HG02970 (cell line): ENCODE results near the gene ALK.

Experiments
- ATAC-seq: cut with Tn5 transposase; IDR thresholded peaks from one replicate; pipeline ENCODE4 v1.9.1; 2021; ENCODE audit warnings: mild to moderate bottlenecking, moderate library complexity, moderate number of reproducible peaks; ENCODE audit not compliant: unreplicated experiment, low FRiP score

The ALK gene

DNA sequence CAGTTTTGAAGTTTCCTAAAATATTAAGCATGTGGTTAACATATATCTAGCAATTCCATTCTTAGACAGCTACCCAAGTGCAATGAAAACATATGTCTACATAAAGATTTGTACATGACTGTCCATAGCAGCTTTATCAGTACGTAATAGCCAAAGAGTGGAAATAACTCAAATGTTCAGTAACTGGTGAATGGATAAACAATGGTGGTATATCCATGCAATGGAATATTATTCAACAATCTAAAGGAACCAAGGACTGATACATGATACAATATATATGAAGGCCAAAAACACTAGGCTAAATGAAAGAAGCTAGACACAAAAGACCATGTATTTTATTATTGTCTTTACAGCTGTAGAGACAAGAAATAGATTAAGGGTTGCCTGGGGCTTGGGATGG lies 361.4 kb downstream of the ALK start:
- ATAC-seq: no peak

GRCh38 chr2:29559578-29559977 lies 361.8 kb downstream of the ALK start:
- ATAC-seq: no peak

DNA sequence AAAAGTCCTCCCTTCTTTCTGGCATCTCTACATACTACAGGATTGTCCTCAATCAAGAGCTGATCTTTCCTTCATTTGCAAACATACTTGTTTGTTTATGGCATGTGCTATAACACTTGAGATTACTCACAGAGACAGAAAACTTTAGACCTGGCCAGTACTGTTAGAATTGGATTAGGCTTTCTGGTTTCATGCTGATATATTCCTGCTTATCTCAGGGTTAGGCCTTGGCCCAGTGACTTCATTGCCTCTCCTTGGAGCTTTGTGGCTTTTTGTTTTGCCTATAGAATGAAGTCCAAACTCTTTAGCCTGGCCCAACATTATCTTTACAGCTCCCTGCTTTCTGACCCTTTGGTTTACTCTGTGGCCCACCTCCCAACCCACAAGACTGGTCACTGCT lies 363.3 kb downstream of the ALK start:
- ATAC-seq: no peak

DNA sequence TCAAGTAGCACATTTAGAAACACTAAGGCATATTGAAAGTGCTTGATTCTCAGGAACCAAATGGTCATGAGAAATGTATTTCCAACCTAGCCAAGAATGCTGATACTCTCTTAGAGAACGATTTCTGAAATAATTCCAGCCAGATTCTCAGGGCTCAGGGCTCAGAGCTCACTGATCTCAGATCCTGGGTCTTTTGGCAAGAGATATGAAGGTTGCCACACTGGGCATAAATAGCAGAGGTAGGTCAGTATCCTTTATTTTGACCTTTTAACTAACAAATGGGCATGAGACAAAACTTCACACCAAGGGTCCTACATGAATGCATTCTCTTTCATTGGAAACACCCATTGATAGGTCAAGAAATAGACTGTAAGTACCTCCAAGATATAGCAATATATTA lies 364.1 kb downstream of the ALK start:
- ATAC-seq: no peak

GRCh38 chr2:29549069-29549380 lies 372.4 kb downstream of the ALK start:
- no peak for ATAC-seq

GRCh38 chr2:29544917-29545316 lies 376.5 kb downstream of the ALK start:
- ATAC-seq: no peak

DNA sequence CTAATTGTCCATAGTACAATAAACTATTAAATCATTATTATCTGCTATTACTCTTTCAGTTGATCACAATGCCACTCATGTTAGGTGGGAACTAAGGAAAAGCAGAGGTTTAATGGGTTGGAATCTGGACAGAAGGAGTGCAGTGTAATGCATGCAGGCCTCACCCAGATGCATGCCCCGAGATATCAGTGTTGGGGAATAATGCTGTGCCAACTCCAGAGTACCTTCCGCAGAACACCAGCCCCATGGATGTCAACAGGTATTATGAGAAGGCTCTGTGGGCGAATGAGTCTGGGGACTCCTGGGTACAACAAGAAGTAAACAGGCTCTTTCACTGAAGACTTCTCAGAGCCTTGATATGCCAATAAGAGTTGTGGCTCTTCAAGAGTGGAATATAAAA lies 377.4 kb downstream of the ALK start:
- no peak for ATAC-seq

DNA sequence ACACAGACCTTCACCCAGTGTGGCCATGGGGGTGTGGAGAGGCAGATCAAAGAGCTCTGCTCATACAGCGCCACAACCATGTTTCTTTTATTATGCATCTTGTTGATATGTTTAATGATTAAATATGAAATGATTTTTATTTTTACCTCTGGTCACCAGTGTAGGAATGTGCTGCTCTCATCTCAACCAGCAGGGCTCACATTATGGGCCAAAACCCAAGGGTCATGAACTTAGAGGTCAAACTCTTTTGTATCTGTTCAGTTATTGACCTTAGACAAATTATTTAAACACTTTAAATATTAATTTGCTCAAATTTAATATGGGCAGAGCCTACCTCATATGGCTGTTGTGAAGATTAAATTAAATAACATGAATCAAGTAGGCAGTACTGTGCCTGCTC lies 386.2 kb downstream of the ALK start:
- ATAC-seq: no peak

- ATAC-seq: no peak
Measured at GRCh38 chr2:29532436-29532835, 388.9 kb downstream of the ALK start.

GRCh38 chr2:29531626-29532025 lies 389.8 kb downstream of the ALK start:
- no peak for ATAC-seq

GRCh38 chr2:29530281-29530680 lies 391.1 kb downstream of the ALK start:
- no peak for ATAC-seq

GRCh38 chr2:29528891-29529520 lies 392.4 kb downstream of the ALK start:
- no peak for ATAC-seq

- no peak for ATAC-seq
Measured at GRCh38 chr2:29528371-29528770, 393.0 kb downstream of the ALK start.

GRCh38 chr2:29527947-29528346 lies 393.4 kb downstream of the ALK start:
- ATAC-seq: no peak

DNA sequence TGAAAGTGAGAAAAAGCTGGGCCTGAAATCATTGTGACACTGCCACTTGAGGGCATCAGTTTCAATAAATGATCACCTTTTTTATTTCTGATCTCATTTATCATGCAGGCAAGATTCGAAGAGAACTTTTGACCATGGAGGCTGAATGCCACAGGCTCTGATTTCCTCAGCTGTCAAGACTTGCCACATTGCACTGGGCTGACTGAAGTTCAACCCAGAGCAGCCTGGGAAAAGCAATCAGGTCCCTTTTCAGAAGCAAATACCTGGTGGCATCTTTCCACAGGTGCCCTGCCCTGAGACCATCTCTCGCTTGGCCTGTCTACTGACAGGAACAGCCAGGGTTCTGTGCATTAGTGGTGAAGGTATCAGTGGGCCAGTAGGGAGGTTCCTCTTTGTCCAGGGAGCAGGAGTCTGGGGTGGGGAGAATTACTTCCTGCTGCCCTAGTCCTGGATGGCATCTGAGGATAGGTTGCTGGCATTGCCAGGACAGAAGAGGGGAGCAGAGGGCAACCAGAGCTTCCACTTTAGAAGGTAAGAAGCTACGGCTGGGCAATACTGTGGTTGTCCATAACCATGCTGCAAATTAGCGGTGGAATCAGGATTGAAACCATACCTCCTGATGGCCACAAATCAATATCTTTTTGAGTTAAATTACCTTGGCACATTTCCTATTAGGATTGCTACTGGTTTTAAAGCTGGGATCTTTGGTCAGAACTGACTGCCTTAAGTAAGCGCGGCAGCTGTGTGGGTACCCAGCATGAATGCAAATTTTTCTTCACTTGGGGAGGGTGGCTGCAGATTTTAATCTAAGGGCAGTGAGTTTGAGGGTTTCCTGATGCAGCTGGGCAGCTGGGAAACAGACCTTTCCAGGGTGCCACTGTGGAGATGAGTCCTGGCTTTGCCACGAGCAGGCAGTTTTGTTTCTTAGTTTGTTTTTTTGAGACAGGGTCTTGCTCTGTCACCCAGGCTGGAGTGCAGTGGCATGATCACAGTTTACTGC lies 394.5 kb downstream of the ALK start:
- no peak for ATAC-seq

DNA sequence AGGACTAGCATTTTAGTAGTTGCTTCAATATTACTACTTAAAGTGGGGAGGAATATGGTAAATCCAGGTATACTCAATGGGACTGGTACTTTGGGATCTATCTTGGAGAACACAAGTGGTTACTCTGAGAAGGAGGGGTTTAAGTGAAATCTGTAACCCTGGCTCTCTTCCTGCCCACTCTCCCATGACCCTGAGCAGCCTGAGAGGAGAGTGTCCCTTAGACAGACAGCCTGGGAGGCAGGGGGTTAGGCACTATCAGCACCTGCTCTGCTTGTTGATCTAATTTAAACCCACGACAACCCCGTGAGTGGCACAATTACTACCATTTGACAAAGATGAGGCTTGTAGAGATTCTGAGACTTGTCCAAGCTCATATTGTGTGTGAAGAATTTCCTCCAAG lies 395.5 kb downstream of the ALK start:
- ATAC-seq: no peak

GRCh38 chr2:29524652-29525051 lies 396.7 kb downstream of the ALK start:
- ATAC-seq: no peak

DNA sequence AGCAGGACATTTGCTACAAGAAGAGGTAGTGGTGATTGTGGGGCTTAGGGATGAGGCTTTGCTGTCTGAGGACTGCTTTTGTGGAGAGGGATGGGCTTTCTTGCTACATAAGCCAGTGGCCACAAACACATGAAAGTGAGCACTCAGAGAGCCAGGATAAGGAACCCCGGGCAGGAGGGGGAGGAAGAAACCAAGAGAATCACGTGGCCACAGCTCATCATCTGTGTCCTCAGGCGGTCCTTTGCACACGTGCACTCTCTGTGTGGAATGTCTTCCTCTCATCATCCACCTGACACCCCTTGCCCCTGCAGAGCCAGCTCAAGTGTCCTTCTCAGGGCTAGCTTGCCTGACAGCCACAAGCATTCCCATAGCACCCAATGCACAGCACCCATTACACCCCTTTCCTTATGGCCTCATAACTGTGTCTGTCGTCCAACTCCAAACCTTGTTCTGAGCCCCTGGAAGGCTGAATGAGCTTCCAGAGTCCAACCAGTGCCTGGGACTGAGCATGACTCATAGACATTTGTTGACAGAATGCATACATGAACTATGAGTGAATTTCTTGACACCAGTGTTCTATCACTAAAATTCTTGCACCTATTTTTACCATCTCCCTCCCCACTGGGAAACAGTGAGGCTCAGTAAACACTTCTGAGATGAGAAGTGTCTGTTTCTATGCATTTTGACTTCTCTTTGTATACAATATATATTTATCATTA lies 398.3 kb downstream of the ALK start:
- ATAC-seq: no peak

DNA sequence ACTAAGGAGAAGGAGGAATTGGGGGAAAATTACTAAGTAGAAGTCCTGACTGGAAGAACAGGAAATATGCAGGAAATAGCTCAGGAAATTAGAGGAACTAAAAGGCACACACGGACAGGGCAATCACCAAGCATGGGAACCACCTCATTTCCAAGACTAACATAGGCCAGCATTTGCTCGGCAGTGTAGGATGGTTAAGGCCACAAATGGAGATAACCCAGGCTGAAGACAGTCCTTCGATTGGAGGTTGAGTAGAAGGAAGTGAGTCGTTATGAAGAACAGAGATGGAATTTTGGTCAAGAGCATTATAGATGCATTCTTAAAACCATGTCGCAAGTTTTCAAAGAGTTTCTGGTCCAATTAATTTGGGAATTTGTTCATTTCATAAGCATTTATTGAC lies 401.4 kb downstream of the ALK start:
- no peak for ATAC-seq

DNA sequence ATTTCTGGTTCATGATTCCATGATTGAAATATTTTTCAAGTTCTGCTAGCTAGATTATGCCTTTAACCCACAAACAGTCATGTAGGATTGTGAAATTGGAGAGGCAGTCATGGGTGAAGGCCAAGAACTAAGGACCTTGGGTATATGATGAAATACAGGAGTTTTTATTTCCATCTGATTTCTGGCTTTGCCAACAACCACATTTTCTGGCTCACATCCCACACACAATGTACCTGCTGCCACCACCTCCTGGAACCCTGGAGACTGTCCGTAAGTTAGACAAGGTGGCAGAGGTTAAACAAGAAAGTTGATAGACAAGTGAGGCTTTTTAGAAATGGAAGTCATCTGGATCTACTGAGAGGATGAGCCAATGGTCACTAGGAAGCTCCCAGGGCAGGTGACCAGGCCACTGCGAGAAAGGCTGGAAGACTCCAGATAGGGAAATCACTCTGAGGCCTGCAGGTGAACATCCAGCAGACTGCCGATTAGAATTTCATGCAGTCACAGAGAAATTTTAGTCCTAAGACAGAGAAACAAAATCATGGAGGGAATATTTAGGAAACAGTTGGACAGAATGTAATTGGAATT lies 402.0 kb downstream of the ALK start:
- no peak for ATAC-seq
